ENCODE measurements around the gene COPS2. TPM values are rescaled to one million over a fixed set of nuclear protein-coding genes. Genes with fewer than 3 reads are reported as not detected.

The COPS2 gene
- total RNA-seq, 2 donors from 2014 or later, result 17.5 to 33.7 TPM

DNA sequence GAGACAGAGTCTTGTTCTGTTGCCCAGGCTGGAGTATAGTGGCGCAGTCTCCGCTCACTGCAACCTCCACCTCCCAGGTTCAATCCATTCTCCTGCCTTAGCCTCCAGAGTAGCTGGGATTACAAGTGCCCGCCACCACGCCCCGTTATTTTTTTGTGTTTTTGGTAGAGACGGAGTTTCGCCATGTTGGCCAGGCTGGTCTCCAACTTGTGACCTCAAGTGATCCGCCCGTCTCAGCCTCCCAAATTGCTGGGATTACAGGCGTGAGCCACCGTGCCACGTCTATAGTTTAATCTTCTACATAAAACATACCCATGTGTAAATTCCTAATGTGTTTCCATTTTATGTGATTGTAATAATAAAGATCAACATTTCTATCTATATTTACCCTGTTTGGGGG, 16.4 kb upstream of the COPS2 start:
- Histone ChIP-seq H3K27me3 (no peaks in the 10 kb centered on the region), H3K4me3 (no peak overlapping the region), H3K9me3 (no peaks in the 10 kb centered on the region), H3K36me3 (replicated peaks in 1 of 2; ENCODE audit: insufficient read depth in 1 of 2, low read depth in 2 of 2) (no peaks in the 10 kb centered on the region), H3K27ac (no peak overlapping the region), H3K4me1 (peaks cover 29% of the 10 kb centered on the region)
- 95 to 96% methylated on average over 12 of the region's 12 CpGs for WGBS, 2 donors
- intact Hi-C loops (cut with DNase I), result no loop called here
- no peak for TF ChIP-seq POLR2A (IDR thresholded peaks at IDR 0.05)
- TF ChIP-seq, protein P1, sequence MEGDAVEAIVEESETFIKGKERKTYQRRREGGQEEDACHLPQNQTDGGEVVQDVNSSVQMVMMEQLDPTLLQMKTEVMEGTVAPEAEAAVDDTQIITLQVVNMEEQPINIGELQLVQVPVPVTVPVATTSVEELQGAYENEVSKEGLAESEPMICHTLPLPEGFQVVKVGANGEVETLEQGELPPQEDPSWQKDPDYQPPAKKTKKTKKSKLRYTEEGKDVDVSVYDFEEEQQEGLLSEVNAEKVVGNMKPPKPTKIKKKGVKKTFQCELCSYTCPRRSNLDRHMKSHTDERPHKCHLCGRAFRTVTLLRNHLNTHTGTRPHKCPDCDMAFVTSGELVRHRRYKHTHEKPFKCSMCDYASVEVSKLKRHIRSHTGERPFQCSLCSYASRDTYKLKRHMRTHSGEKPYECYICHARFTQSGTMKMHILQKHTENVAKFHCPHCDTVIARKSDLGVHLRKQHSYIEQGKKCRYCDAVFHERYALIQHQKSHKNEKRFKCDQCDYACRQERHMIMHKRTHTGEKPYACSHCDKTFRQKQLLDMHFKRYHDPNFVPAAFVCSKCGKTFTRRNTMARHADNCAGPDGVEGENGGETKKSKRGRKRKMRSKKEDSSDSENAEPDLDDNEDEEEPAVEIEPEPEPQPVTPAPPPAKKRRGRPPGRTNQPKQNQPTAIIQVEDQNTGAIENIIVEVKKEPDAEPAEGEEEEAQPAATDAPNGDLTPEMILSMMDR (IDR thresholded peaks at IDR 0.05), result no peak
- ATAC-seq, result no peak
- DNase-seq, result no peak

DNA sequence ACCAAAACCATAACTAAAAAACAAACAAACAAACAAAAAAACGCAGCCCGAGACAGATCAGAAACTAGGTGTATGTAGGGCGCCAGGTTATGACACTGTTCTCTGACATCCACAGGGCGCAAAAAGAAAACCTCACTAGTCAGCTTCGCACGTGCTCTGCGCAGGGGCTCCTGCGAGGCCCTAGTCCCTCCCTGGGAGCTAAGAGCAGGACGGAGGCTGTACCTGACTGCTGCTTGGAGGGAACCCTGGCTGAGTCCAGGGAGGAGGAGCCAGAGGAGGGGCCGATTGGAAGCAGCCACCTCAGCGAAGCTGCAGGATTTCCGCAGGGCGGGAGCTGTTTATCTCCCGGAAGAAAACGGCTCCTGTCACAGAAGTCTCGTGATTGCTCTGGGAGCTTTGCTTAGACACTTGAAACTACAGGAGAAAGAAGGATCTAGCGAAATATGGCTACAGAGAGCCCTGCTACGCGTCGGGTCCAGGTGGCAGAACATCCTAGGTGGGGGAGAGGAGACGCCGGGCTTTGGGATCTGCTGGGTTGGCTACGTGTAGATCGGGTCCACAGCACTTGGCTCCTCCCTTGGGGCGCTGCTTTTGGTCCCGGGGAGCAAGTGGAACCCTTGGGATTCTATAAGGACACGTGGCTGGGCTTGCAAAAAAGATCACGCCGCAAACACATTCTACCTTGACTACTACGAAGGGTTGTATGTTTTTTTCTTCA, 14.6 kb upstream of the COPS2 start, which contains the start of gene GALK2:
Gene GALK2 (plus strand): TSS at position 368 of the 718 bp plus-strand sequence. CDS start 76 bp downstream, at position 444.
- peak; percentile 88 to 94 (median 92) for DNase-seq
- Histone ChIP-seq H3K27ac (peak within 1 kb of the TSS; percentile 81 to 89 (median 86)), H3K4me1 (peaks cover 22% of the 10 kb centered on the region), H3K9me3 (no peaks in the 10 kb centered on the region), H3K4me3 (peak within 1 kb of the TSS; percentile 33 to 72), H3K27me3 (no peaks in the 10 kb centered on the region), H3K36me3 (replicated peaks in 1 of 2; ENCODE audit: insufficient read depth in 1 of 2, low read depth in 2 of 2) (no peaks in the 10 kb centered on the region)
- TF ChIP-seq POLR2A (IDR thresholded peaks at IDR 0.05), result peak; percentile 53 to 82 (median 75)
- TF ChIP-seq, protein P1 (IDR thresholded peaks at IDR 0.05), result peak in 1 of 7 experiments; percentile 9
- intact Hi-C loops (cut with DNase I), result no loop called here
- WGBS, 2 donors, result 4 to 5% methylated on average over 25 to 30 of the region's 30 CpGs
- ATAC-seq, result peak; percentile 100

DNA sequence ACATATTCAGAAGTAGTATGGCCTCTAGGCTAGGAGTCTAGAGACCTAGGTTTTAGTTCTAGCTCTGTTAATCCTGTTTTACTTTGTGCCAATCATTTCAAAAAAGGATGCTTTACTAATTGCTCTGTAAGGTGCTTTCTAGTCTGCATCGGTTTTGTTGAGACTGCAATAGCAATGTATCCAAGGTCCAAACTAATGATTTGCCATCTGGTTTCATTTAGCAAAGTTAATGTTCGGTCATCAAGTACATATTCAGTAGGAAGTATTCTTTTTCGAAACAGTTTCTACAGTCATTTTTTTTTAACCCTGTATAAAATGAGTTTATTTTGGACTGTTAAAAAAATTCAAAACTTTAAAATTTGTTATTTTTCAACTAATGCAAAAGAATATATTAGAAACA, 12.6 kb upstream of the COPS2 start:
- Histone ChIP-seq H3K4me1 (peaks cover 21% of the 10 kb centered on the region), H3K4me3 (no peak overlapping the region), H3K9me3 (no peaks in the 10 kb centered on the region), H3K27ac (no peak overlapping the region), H3K36me3 (replicated peaks in 1 of 2; ENCODE audit: insufficient read depth in 1 of 2, low read depth in 2 of 2) (no peaks in the 10 kb centered on the region), H3K27me3 (no peaks in the 10 kb centered on the region)
- DNase-seq, result no peak
- TF ChIP-seq, protein P1 (IDR thresholded peaks at IDR 0.05), result no peak
- TF ChIP-seq POLR2A (IDR thresholded peaks at IDR 0.05), result no peak
- intact Hi-C loops (cut with DNase I), result no loop called here
- no peak for ATAC-seq
- 84 to 85% methylated on average over 3 of the region's 3 CpGs for WGBS, 2 donors

DNA sequence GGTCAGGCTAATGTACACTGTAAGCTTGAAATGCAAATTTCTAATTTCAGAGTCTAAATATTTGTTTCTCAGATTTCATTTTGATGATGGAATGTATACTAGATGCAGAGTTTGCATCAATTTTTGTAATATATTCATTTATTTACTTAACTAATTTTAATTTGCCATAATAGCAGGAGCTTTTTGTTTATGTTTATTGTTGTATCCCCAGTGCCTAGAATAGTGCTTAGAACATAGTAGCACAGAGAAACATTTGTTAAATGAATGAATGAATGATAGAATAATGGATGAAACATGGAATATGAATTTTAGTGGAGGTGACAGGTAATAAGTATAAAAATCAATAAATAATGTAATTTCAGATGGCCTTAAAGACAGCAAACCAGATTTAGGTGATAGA, 9.5 kb upstream of the COPS2 start:
- ATAC-seq (no peak), DNase-seq (no peak)
- TF ChIP-seq, protein P1 (IDR thresholded peaks at IDR 0.05), result no peak
- TF ChIP-seq POLR2A (IDR thresholded peaks at IDR 0.05), result no peak
- peaks cover 3% of the 10 kb centered on the region for H3K4me1 ChIP-seq
- H3K36me3 ChIP-seq (replicated peaks in 1 of 2; ENCODE audit: insufficient read depth in 1 of 2, low read depth in 2 of 2), result no peaks in the 10 kb centered on the region
- H3K4me3 ChIP-seq, result no peak overlapping the region
- no peaks in the 10 kb centered on the region for H3K27me3 ChIP-seq
- intact Hi-C loops (cut with DNase I), result no loop called here
- H3K27ac ChIP-seq, result no peak overlapping the region
- no peaks in the 10 kb centered on the region for H3K9me3 ChIP-seq

DNA sequence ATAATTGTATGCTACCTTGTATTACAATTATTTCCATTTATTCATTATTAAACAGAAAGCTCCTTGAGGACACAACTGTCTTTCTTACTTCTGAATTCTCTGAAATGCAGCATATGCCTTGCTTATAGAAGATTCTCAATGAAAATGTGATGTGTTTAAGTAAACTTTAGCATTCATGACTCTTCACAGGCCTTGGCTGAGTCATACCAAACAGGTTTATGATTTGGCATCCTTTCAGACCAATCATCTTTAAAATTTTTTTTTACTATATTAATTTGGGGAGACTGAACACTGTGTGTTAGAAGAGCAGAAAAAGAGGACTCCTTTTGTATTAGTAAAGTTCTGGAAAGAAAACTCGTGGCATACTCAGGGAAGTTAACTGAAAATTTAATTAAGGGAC, 8.3 kb upstream of the COPS2 start:
- DNase-seq (no peak), ATAC-seq (no peak)
- TF ChIP-seq, protein P1 (IDR thresholded peaks at IDR 0.05), result no peak
- no peak for TF ChIP-seq POLR2A (IDR thresholded peaks at IDR 0.05)
- H3K27ac ChIP-seq, result no peak overlapping the region
- H3K27me3 ChIP-seq, result no peaks in the 10 kb centered on the region
- H3K36me3 ChIP-seq (replicated peaks in 1 of 2; ENCODE audit: insufficient read depth in 1 of 2, low read depth in 2 of 2), result no peaks in the 10 kb centered on the region
- no peaks in the 10 kb centered on the region for H3K9me3 ChIP-seq
- intact Hi-C loops (cut with DNase I), result no loop called here
- H3K4me1 ChIP-seq, result no peaks in the 10 kb centered on the region
- H3K4me3 ChIP-seq, result no peak overlapping the region
- 84 to 85% methylated on average over 1 of the region's 1 CpG for WGBS, 2 donors
